GM12891 (cell line): ENCODE data around the gene MKKS.

Source experiments
- POLR2A ChIP-seq: IDR thresholded peaks from 2 replicates; pipeline ENCODE4 v1.6.1; 2011; ENCODE audit warnings: low read depth, low read length, control low read depth
- POLR2AphosphoS5 ChIP-seq: IDR thresholded peaks from 2 replicates; pipeline ENCODE4 v1.6.1; 2011; ENCODE audit warnings: low read depth, low read length, control low read depth
- SPI1 ChIP-seq: IDR thresholded peaks from 2 replicates; pipeline ENCODE4 v1.6.1; 2011; ENCODE audit warnings: low read depth, low read length, control low read depth

DNA sequence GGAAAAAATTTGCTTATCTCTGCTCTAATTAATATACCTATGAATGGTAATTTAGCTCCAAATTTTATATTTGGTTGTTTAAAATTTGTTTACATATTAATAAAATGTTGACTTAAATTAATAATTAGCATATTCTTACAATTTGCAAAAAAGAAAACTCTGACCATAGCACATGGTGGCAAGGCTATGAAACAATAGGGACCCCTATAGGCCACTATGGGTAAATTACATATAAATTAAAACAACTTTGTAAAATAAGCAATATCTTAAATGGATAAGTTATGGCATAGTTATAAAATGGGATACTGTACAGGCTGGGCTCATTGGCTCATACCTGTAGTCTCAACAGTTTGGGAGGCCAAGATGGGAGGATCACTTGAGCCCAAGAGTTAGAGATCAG lies 76.0 kb downstream of the MKKS start:
- TF ChIP-seq POLR2AphosphoS5 (no peak), POLR2A (no peak), SPI1 (no peak)
